Measurements from ENCODE around the gene ZNF607. TPM values are rescaled to one million over a fixed set of nuclear protein-coding genes. Genes with fewer than 3 reads are reported as not detected.
"Not testable (repeated sequence)": the region's sequence is repeated elsewhere in the genome, so short reads cannot be mapped to it uniquely, and the experiment has no call there.

Gene ZNF607
- 1 to 10 TPM; 6.6 to 9.1 TPM for total RNA-seq

DNA sequence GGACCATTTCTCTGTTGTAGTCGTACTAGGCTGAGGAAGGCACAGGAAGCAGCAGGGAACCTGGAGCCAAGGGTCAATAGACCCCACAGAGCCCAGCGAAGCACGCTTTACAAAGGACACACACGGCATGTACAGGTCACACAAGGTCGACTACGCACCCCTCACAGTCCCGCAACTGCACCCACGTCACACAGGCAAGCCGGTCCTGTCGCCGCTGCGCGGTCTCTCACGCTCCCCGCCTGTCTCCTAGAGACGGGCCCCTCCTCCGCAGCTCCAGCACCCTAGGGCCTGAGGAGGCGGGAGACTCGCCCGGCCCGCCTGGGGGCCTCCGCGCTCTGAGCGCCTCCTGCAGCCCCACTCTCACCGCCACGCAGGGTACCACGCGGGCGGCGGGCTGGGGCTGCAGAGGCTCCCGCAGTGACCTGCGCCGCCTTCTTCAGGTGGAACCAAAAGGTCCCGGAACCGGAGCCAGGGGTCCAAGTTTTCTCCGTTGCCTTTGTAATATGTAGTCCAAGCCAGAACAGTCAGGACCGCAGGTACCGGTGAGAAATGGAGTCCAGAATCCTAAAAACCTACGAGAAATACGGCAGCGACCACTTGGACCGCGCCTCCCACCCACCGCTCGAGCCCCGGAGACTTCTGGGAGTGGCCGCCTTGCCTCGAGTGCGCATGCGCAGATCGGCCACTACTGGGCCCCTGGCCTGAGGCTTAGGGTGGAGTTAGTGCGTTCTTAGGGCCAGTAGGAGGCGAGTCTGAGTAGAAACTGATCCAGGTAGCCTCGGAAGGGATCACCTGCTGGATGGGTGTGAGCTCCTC is at the start of gene ZNF607:
TSS of gene ZNF607 (minus strand) at position 651 of the 816 bp plus-strand sequence. CDS start 8,143 bp downstream, outside the sequence.
- ChIA-PET CTCF (interaction anchor here (1.0 kb wide), 1 partner anchor 124 kb away, joined by 3 read pairs; the partner anchor contains the start of genes ZNF540 and ZNF571), POLR2A (no interaction called here)

DNA sequence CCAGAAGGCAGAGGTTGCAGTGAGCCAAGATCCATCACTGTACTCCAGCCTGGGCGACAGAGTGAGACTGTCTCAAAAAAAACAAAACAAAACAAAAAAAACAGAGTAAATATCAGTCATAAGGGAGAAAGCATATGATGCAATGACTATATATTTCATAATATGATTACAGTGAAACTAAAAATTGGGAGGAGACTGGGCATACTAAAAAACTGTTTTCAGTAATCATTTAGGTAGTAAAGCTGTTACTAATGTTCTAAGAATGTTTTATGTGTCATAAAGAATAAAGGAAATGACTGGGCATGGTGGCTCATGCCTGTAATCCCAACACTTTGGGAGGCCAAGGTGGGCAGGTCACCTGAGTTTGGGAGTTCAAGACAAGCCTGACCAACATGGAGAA is 43.9 kb upstream of the ZNF607 start:
- ChIA-PET CTCF (interaction anchor here (1.1 kb wide), 1 partner anchor 16 kb away, joined by 3 read pairs; the partner anchor contains the start of gene ZNF573), POLR2A (no interaction called here)

DNA sequence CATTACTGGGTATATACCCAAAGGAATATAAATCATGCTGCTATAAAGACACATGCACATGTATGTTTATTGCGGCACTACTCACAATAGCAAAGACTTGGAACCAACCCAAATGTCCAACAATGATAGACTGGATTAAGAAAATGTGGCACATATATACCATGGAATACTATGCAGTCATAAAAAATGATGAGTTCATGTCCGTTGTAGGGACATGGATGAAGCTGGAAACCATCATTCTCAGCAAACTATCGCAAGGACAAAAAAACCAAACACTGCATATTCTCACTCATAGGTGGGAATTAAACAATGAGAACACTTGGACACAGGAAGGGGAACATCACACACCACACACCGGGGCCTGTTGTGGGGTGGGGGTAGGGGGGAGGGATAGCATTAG is 38.1 kb upstream of the ZNF607 start:
- POLR2A ChIA-PET, CTCF ChIA-PET: not testable (repeated sequence)

GRCh38 chr19:37738371-37738770 is 18.8 kb upstream of the ZNF607 start:
- ChIA-PET CTCF (no interaction called here), POLR2A (no interaction called here)

GRCh38 chr19:37725181-37725580 is 5.6 kb upstream of the ZNF607 start:
- POLR2A ChIA-PET: no interaction called here
- CTCF ChIA-PET: interaction anchor here (0.6 to 0.7 kb wide), 3 partner anchors 409 to 993 kb away, joined by 3 read pairs; no protein-coding TSS in a partner anchor

DNA sequence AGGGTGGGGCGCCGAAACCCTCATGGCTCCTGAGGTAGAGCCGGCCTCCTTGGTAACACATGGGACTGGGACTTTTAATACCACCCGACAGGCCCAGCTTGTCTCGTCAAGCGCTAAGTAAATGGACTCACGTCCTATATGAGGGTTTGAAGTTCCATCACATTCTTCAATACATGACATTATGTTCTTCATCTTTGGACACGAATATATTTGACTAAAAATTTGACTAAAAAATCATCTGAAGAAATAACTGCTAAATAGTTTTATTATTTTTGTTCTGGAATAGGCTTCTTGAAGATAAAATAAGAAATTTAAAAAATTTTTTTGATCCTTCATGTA is 335 bp upstream of the ZNF607 start:
- ChIA-PET CTCF (interaction anchor here (1.0 kb wide), 1 partner anchor 125 kb away, joined by 3 read pairs; the partner anchor contains the start of genes ZNF540 and ZNF571), POLR2A (no interaction called here)

DNA sequence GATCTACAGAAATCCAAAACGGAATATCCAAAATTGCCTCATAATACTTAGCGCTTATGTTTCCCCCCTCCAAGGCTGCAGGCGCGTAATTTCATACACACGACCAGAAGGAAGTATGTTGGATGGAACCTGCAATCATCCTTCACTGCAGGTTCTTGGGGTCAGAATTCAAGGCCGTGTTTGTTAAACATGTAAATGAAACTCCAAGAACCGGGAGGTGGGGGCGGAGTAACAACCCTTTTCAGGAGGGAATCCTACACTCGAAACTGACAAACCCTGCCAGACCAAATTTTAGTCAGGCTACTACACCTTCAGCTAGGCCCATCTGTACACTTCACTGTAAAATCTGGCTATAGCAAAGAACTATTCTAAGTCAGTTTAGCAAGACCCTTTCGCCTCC is 1.3 kb downstream of the ZNF607 start:
- ChIA-PET CTCF (no interaction called here), POLR2A (no interaction called here)

- POLR2A ChIA-PET: no interaction called here
Observed at GRCh38 chr19:37716140-37716539, 3.4 kb downstream of the ZNF607 start.

DNA sequence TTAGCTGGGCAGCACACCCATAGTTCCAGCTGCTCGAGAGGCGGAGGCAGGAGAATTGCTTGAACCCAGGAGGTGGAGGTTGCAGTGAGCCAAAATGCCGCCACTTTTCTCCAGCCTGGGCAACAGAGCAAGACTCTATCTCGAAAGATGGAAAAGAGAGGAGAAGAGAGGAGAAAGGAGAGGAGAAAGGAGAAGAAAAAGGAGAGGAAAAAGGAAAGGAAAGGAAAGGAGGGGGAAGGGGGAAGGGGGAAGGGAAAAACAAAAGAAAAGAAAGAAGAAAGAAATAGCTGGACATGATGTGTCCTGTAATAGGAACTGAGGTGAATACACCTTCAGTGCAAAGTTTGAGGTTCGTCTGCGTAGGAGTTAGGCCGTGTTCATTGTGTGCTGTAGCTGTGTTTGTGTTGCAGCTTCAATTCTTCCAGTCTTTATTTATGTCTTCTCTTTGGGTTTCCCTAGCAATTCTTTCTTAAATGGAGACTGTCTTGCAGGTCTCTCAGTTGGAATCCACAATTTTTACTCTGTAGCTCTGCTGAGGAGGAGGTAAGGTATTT is 13.4 kb downstream of the ZNF607 start:
- POLR2A ChIA-PET: no interaction called here
- CTCF ChIA-PET: no interaction called here

More at GRCh38 chr19:37716140-37716539, 3.4 kb downstream of the ZNF607 start:
- CTCF ChIA-PET: no interaction called here

- POLR2A ChIA-PET: no interaction called here
- CTCF ChIA-PET: no interaction called here
Observed at GRCh38 chr19:37699057-37699456, 20.5 kb downstream of the ZNF607 start.

- POLR2A ChIA-PET: no interaction called here
Observed at GRCh38 chr19:37698216-37698615, 21.3 kb downstream of the ZNF607 start.

DNA sequence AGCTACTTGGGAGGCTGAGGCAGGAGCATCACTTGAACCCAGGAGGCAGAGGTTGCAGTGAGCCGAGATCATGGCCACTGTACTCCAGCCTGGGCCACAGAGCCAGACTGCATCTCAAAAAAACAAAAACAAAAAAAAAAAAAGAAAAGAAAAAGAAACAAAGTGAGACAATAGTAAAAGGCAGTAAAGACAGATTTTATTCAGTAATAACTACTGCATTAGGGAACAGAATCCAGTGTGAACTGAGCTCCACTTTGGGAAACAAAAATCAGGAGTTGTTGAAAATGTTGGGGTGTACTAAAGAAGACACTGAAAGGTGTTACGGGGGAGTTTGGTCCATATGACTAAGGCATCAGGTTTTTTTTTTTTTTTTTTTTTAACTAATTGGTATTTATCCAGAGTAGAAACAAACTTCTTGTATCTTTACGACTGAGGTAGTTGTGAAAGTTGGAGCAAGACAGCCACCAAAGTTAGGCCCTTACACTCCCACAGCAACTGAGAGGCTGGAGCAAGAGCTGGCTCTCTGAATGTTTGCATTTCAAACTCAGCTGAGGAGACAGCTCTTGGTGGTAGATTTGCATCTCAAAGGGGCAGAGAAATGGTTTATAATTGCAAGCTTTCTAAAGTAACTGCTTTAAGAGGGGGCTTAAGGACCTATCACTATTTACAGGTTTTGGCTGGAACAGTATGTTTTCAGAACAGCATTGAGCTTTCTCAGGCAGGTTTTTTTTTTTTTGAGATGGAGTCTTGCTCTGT is 24.2 kb downstream of the ZNF607 start:
- POLR2A ChIA-PET: interaction anchor here (0.7 kb wide), 2 partner anchors 19 to 41 kb away, joined by 3 to 8 read pairs; no protein-coding TSS in a partner anchor
- CTCF ChIA-PET: no interaction called here

More at GRCh38 chr19:37698216-37698615, 21.3 kb downstream of the ZNF607 start:
- CTCF ChIA-PET: no interaction called here

DNA sequence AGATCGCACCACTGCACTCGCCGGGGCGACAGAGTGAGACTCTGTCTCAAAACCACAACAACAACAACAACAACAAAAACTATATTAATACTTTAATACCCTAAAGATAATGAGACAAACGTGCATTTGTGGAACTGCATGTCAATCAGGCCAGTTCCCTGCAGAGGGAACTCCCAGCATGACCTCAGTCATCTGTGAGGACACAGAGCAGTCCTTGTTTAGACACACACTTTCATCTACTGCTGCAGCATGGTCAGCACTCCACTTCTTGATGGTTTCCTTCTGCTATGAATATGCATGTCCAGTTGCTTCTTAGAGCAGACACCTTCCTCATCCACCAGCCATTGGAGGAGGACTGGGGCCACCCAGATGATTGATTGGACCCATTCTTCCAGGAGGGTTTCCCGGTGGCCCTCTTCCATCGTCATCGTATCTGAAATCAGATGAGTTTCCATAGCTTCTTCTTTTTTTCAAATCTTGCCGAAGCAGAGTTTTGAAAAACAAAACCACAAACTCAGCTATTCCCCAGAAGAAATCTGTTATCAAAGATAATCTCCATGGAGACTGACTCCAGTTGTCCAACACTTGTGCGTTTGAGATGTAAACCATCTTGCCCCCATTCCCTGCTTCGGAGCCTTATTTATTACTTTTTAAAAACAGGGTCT is 26.5 kb downstream of the ZNF607 start:
- CTCF ChIA-PET: no interaction called here
- POLR2A ChIA-PET: interaction anchor here (0.6 to 1.4 kb wide), 3 partner anchors 44 to 186 kb away, joined by 4 to 7 read pairs (median 5); partner anchors contain the start of gene ZNF793

DNA sequence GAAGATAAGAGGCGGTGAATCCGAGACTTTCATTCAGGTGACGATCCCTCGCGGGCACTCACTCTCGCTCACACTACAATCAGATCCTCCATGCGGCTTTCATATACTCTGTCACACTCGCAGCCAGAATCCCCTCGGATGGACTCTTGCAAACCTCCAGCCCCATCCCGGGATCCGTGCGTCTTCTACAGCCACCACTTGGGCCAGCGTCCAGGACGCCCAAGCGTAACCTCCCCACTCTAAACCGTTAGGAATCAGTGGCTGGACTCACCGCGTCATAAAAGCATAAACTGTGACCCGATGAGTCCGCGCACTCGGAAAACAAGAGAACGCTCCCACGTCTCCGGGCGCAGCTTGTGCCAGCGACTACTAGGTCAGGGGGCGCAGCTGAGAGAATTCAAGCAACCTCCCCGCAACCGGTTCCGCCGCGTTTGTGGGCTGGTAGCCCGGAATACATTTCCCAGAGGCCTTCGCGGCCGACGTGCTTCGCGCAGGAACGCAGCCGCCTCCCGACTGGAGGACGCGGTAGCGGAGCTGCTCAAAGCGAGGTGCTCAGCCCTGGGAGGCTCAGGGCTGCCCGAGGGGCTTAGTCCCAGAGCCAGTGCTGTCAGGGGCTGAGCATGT is 27.6 kb downstream of the ZNF607 start:
- CTCF ChIA-PET: no interaction called here
- POLR2A ChIA-PET: interaction anchor here (0.5 to 1.4 kb wide), 5 partner anchors 55 to 358 kb away, joined by 3 to 7 read pairs (median 4); partner anchors contain the start of genes ZNF527, ZNF540, ZNF571 and ZNF793

DNA sequence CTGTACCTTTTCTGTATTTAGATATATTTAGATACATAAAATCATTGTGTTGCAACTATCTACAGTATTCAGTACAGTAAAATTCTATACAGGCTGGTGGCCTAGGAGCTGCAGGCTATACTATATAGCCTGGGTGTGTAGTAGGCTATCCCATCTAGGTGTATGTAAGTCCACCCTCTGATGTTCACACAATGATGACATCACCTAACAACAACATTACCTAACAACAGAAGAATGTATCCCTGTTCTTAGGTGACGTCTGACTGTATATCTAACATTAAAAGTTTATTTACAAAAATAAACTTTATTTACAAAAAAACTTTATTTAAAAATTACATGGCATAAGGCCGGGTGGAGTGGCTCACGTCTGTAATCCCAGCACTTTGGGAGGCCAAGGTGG is 36.0 kb downstream of the ZNF607 start:
- ChIA-PET CTCF (no interaction called here), POLR2A (no interaction called here)

DNA sequence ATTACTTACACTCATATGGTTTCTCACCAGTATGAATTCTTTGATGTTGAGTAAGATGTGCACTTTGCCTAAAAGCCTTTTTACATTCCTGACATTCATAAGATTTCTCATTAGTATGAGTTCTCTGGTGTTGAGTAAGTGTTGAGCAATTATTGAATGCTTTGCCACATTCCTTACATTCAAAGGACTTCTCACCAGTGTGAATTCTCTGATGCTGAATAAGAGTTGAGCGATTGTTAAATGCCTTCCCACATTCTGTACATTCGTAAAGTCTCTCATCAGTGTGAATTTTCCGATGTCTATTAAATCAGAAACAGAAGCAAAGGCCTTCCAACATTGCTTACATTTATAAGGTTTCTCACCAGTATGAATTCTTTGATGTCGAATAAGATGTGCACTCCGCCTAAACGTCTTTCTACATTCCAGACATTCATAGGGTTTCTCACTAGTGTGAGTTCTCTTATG is 50.1 kb downstream of the ZNF607 start:
- ChIA-PET CTCF (no interaction called here), POLR2A (no interaction called here)

- POLR2A ChIA-PET: interaction anchor here (1.3 kb wide), 1 partner anchor 122 kb away, joined by 7 read pairs; the partner anchor contains the start of gene ZNF573
- CTCF ChIA-PET: interaction anchor here (1.0 kb wide), 1 partner anchor 9 kb away, joined by 3 read pairs; no protein-coding TSS in a partner anchor
Observed at GRCh38 chr19:37657157-37657556, 62.4 kb downstream of the ZNF607 start.

- CTCF ChIA-PET: no interaction called here
- POLR2A ChIA-PET: interaction anchor here (1.1 to 1.6 kb wide), 3 partner anchors 61 to 188 kb away, joined by 5 to 10 read pairs (median 10); partner anchors contain the start of genes ZNF540, ZNF569 and ZNF571
Observed at GRCh38 chr19:37655689-37656371, 63.7 kb downstream of the ZNF607 start.
